ENCODE measurements around the gene CNTNAP2. TPM values are rescaled to one million over a fixed set of nuclear protein-coding genes. Genes with fewer than 3 reads are reported as not detected.

The CNTNAP2 gene
- total RNA-seq, 1 donor = under 0.01 TPM

DNA sequence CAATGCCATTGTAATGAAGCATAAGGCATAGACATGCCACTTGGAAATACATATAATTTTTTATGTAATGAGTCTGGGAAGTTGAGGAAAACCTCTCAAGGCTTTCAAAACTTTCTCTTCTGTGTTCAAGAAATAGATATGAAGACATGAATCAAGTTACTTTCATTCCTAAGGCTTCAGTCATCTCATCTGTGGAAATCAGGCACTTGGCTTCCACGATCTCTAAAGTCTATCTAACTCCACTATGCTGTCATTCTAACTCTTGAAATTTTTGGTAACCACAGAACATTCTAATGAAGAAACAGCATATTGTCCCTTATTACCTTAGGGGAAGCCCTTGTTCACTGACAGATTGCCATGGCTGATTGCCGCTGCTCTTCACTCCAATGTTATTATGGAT, 242.6 kb downstream of the CNTNAP2 start:
- no peak for DNase-seq (ENCODE audit: low read depth)
- H3K4me3 ChIP-seq (ENCODE audit: low read depth, low read length) = no peak overlapping the region
- TF ChIP-seq, protein P1, sequence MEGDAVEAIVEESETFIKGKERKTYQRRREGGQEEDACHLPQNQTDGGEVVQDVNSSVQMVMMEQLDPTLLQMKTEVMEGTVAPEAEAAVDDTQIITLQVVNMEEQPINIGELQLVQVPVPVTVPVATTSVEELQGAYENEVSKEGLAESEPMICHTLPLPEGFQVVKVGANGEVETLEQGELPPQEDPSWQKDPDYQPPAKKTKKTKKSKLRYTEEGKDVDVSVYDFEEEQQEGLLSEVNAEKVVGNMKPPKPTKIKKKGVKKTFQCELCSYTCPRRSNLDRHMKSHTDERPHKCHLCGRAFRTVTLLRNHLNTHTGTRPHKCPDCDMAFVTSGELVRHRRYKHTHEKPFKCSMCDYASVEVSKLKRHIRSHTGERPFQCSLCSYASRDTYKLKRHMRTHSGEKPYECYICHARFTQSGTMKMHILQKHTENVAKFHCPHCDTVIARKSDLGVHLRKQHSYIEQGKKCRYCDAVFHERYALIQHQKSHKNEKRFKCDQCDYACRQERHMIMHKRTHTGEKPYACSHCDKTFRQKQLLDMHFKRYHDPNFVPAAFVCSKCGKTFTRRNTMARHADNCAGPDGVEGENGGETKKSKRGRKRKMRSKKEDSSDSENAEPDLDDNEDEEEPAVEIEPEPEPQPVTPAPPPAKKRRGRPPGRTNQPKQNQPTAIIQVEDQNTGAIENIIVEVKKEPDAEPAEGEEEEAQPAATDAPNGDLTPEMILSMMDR (IDR thresholded peaks at IDR 0.05; ENCODE audit: insufficient read depth, low read length) = no peak

DNA sequence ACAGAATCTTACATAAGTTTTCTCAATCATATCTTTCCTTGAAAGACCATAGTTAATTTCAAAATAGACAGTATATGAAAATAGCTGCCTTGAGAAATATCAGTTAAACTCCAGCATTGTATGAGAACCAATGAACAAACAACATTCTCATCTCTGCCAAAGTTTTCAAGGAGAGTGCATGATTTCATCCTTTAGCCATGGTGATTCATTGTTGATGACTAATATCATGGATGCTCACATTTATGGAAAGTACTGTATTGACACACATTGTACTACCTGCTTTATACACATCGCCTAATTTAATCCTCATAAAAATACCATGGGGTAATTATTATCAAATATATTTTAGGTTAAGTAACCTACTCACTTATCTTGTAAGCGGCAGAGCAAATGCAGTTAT, 250.3 kb downstream of the CNTNAP2 start:
- TF ChIP-seq, protein P1 (IDR thresholded peaks at IDR 0.05; ENCODE audit: insufficient read depth, low read length) = no peak
- no peak overlapping the region for H3K4me3 ChIP-seq (ENCODE audit: low read depth, low read length)
- no peak for DNase-seq (ENCODE audit: low read depth)

DNA sequence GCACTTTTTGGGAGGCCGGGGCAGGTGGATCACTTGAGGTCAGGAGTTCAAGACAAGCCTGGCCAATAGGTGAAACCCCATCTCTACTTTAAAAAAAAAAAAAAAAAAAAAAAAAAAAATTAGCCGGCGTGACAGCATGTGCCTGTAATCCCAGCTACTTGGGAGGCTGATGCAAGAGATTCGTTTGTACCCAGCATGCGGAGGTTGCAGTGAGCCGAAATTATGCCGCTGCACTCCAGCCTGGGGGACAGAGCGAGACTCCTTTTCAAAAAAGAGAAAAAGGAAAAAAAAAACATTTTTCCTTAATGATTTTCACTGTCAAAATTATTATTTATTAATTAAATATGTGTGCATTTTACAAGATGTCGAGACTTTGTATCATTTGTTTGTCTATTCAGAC, 253.6 kb downstream of the CNTNAP2 start:
- no peak for DNase-seq (ENCODE audit: low read depth)
- TF ChIP-seq, protein P1 (IDR thresholded peaks at IDR 0.05; ENCODE audit: insufficient read depth, low read length) = no peak
- H3K4me3 ChIP-seq (ENCODE audit: low read depth, low read length) = no peak overlapping the region

DNA sequence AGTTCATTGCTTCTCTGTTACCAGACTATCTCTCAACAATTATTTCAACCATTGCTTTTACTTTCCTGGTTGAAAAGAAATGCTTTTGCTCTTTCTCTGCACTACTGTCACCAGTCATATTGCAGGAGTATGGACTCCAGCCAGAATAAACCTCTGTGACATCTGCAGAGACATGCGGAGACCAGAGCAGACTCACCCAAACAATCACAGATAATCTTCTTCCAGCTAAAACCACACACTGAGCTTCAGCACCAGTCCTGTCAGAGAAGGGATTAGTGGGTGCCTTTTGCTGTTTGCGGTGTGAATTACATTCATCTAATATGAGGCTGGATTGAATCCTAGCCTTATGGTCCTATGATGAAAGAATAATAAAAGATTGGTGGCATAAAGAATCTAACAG, 258.6 kb downstream of the CNTNAP2 start:
- DNase-seq (ENCODE audit: low read depth) = no peak
- TF ChIP-seq, protein P1 (IDR thresholded peaks at IDR 0.05; ENCODE audit: insufficient read depth, low read length) = no peak
- H3K4me3 ChIP-seq (ENCODE audit: low read depth, low read length) = no peak overlapping the region

DNA sequence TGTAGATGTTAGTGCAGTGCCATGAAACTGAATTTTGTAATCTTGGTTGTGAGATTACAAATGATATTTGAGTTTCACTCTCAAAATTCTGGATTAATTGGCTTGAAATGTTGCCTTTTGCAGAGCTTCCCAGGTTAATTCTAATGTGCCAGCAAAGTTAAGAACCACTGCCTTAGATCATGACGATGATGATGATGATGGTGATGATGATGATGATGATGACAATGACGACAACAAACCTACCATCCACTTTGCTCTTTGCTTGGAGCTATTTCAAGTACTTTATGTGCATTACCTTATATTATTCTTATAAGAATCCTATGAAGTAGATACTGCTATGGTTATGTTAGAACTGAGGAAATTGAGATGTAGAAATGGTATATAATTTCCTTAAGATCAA, 261.6 kb downstream of the CNTNAP2 start:
- TF ChIP-seq, protein P1 (IDR thresholded peaks at IDR 0.05; ENCODE audit: insufficient read depth, low read length) = no peak
- no peak for DNase-seq (ENCODE audit: low read depth)
- H3K4me3 ChIP-seq (ENCODE audit: low read depth, low read length) = no peak overlapping the region

DNA sequence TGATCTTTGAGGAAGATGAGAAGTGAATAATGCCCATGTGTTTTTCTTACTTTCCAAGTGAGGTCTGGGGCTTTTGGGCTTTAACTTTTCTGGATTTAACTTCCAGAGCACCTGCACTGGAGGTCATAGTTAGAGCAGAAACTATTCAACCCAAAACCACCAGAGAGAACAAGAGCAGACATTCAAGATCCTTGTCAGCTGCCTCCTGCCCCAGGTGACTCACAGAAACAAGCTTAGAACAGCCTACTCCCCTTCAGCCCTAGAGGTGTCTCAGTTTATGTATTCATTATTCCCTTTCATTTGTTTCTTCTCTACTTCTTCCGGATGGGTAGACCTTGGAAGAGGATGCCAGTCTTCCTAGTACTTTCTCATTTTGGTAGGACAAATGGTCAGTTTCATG, 270.5 kb downstream of the CNTNAP2 start:
- TF ChIP-seq, protein P1 (IDR thresholded peaks at IDR 0.05; ENCODE audit: insufficient read depth, low read length) = no peak
- H3K4me3 ChIP-seq (ENCODE audit: low read depth, low read length) = no peak overlapping the region
- no peak for DNase-seq (ENCODE audit: low read depth)

DNA sequence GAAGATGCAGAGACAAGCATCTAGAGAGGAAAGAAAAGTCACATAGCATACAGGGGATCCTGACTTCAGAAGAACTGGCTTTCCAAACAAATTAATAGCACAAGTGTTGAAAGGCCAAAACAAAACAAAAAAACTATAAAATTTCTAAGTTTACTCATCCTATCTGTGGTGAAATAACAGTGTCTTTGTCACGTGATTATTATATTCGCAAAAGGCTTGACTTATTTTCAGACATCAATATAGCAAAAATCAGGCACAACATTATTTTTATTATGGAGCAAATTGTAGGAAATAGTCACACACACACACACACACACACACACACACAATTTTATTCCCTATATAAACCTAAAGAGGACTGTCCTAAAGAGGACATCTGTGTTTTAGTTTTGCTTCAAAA, 272.3 kb downstream of the CNTNAP2 start:
- DNase-seq (ENCODE audit: low read depth) = no peak
- TF ChIP-seq, protein P1 (IDR thresholded peaks at IDR 0.05; ENCODE audit: insufficient read depth, low read length) = no peak
- no peak overlapping the region for H3K4me3 ChIP-seq (ENCODE audit: low read depth, low read length)

All from fibroblast of the aortic adventitia (primary cell).